SJSA1 (cell line): ENCODE data around the gene MAN1C1. TPM values are rescaled to one million over a fixed set of nuclear protein-coding genes. Genes with fewer than 3 reads are reported as not detected.

Experiments used
- DNase-seq, 2 experiments: peaks; one replicate each; pipeline ENCODE4 v3.0.0-alpha.2; 2015 to 2020; ENCODE audit warnings: low spot score in 2 of 2, low read depth in 1 of 2
- H3K27ac ChIP-seq: fragments of 250-450 bp; sonication (Bioruptor Pico); 2 replicates; pipeline ENCODE4 v1.5.1; 2020; ENCODE audit warnings: mild to moderate bottlenecking, moderate library complexity
- H3K27me3 ChIP-seq: fragments of 250-450 bp; sonication (Bioruptor Pico); replicated peaks from 2 replicates; pipeline ENCODE4 v1.5.1; 2020; ENCODE audit warnings: mild to moderate bottlenecking, moderate library complexity
- H3K36me3 ChIP-seq: fragments of 250-450 bp; sonication (Bioruptor Pico); 2 replicates; pipeline ENCODE4 v1.5.1; 2020; ENCODE audit warnings: mild to moderate bottlenecking
- H3K4me1 ChIP-seq: fragments of 250-450 bp; sonication (Bioruptor Pico); replicated peaks from 2 replicates; pipeline ENCODE4 v1.6.1; 2021; ENCODE audit warnings: mild to moderate bottlenecking
- H3K4me3 ChIP-seq: fragments of 250-450 bp; sonication (Bioruptor Pico); 2 replicates; pipeline ENCODE4 v1.5.1; 2020; ENCODE audit warnings: mild to moderate bottlenecking
- H3K9me3 ChIP-seq: fragments of 250-450 bp; sonication (Bioruptor Pico); replicated peaks from 2 replicates; pipeline ENCODE4 v1.5.1; 2020; ENCODE audit warnings: mild to moderate bottlenecking
- total RNA-seq: library from RNA; depleted of rRNA; stranded (reverse); fragments of >200 nt; shearing (Covaris generic); gene quantifications from 2 replicates; pipeline ENCODE4 v1.2.3, GENCODE V29; 2014

MAN1C1 gene
- total RNA-seq, 1 experiment from 2014 or later: not detected

DNA sequence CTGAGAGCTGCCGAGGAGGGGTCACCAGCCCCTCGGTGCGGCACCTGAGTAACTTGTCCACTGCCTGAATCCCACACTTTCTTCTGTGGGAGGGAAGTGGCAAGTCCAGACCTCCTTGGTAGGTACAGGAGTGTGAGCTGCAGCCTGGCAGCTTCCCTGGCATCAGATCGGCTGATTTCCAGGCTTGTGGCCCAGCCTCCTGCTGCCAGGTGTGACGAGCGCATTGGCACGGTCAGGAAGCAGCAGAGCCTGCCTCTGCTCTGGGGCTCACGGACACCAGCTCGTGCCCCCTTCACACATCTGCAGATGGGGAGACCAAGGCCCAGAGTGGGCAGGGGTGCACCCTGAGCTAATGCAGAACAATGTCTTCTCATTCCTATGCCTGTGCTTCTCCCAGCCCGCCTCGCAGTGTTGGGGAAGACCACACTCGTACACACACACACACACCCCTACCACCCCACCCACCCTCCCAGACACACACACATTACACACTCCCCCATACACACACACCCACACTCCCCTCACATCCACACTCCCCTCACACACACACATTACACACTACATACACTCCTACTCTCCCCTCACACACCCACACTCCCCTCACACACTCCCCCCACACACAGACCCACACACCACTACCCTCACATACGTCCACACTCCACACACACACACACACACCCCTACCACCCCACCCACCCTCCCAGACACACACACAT is 150.3 kb downstream of the MAN1C1 start:
- Histone ChIP-seq H3K27ac (no peak overlapping the region), H3K4me1 (no peaks in the 10 kb centered on the region)

DNA sequence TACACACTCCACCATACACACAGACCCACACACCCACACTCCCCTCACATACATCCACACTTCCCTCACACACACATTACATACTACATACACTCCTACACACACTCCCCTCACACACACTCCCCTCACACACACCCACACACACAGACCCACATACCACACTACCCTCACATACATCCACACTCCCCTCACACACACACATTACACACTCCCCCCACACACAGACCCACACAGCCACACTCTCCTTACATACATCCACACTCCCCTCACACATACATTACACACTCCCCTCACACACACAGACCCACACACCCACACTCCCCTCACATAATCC is 150.8 kb downstream of the MAN1C1 start:
- no peak overlapping the region for H3K27ac ChIP-seq
- H3K9me3 ChIP-seq: no peaks in the 10 kb centered on the region
- no peak for DNase-seq
- H3K4me3 ChIP-seq: no peak overlapping the region
- H3K27me3 ChIP-seq: no peaks in the 10 kb centered on the region
- H3K36me3 ChIP-seq: no peaks in the 10 kb centered on the region
- H3K4me1 ChIP-seq: no peaks in the 10 kb centered on the region

More for the DNA sequence above, 150.3 kb downstream of the MAN1C1 start:
- H3K4me3 ChIP-seq: no peak overlapping the region
- no peak for DNase-seq
- H3K9me3 ChIP-seq: no peaks in the 10 kb centered on the region
- no peaks in the 10 kb centered on the region for H3K36me3 ChIP-seq
- no peaks in the 10 kb centered on the region for H3K27me3 ChIP-seq

DNA sequence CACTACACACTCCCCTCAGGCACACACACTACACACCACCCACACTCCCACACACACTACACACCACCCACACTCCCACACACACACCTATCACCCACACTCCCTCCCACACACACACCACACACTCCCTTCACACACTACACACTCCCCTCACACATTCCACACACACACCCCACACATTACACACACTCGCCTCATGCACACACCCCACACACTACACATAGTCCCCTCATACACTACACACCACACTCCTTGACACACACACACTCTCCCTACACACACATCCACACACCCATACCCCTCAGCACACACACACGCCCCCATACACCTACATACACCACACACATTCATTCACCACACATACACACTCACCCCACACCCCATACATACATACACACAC is 152.4 kb downstream of the MAN1C1 start:
- H3K4me3 ChIP-seq: no peak overlapping the region
- H3K27me3 ChIP-seq: no peaks in the 10 kb centered on the region
- H3K9me3 ChIP-seq: no peaks in the 10 kb centered on the region
- DNase-seq: no peak
- H3K4me1 ChIP-seq: no peaks in the 10 kb centered on the region
- no peak overlapping the region for H3K27ac ChIP-seq
- H3K36me3 ChIP-seq: no peaks in the 10 kb centered on the region

DNA sequence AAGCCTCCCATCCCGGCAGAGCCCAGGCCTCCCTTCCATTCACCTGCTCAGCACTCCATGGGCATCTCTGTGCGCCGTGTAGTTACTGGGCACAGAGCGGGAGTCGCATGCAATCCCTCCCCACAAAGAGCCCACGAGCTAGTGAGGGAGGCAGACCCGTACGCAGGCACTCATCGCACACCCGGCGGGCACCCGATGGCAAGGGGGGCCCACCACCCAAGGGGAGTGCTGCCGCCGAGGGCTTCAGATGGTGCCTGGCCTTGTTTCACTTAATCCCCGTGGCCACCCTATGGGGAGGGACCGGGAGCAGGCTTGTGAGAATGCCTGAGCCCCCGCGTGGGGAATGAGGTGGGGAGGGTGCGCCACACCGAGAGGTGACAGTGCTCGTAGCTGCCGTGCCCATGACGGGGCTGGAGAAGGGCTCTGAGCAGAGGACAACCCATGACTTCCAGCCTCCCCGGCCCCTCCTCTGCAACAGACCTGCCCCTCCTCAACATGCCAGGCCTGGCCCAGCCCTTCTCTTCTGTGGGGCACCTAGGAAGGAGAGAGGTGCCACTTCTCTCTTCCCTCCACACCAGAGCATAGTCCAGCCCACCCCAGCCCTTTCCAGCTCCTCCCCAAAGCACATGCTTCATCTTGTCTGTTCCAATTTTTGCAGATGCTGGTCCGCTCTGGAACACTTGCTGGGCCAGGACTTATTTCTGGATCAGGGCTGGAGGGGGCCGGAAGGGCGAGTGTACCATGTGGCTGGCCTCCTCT is 153.2 kb downstream of the MAN1C1 start:
- Histone ChIP-seq H3K4me3 (no peak overlapping the region), H3K36me3 (no peaks in the 10 kb centered on the region), H3K4me1 (no peaks in the 10 kb centered on the region), H3K9me3 (no peaks in the 10 kb centered on the region), H3K27me3 (no peaks in the 10 kb centered on the region), H3K27ac (no peak overlapping the region)
- DNase-seq: no peak

DNA sequence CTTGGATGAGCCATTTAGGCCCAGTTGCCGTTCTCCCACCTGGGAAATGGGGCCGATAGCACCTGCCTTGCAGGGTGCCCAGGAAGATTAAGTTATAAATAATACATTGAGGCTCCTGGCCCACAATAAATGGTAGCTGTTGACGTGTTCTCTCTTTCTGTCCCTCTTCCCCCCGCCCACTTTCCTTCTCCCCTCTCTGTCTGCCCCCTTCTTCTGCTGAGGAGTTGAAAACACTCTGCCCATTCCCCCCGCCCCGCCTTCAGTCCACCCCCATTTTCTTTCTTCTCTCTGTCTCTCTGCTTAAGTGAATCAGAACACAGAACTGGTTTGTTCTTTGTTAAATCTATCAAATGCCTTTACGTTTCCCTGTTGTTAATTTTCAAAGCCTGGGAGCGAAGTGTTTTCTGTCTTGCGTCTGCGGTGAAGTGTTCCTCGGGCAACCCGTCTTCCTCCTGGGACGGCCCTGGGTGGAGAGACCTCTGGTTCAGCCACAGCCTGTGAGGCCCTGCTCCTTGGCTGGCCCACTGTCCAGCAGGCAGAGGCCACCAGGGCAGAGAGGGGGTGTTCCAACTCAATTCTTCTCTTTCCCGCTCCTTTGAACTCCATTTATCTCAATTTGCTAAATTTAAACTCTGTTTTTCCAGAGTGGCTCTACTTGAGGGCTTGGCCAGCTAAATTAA is 154.1 kb downstream of the MAN1C1 start:
- no peaks in the 10 kb centered on the region for H3K36me3 ChIP-seq
- no peaks in the 10 kb centered on the region for H3K27me3 ChIP-seq
- no peaks in the 10 kb centered on the region for H3K9me3 ChIP-seq
- H3K4me1 ChIP-seq: no peaks in the 10 kb centered on the region
- H3K27ac ChIP-seq: no peak overlapping the region
- H3K4me3 ChIP-seq: no peak overlapping the region
- no peak for DNase-seq

DNA sequence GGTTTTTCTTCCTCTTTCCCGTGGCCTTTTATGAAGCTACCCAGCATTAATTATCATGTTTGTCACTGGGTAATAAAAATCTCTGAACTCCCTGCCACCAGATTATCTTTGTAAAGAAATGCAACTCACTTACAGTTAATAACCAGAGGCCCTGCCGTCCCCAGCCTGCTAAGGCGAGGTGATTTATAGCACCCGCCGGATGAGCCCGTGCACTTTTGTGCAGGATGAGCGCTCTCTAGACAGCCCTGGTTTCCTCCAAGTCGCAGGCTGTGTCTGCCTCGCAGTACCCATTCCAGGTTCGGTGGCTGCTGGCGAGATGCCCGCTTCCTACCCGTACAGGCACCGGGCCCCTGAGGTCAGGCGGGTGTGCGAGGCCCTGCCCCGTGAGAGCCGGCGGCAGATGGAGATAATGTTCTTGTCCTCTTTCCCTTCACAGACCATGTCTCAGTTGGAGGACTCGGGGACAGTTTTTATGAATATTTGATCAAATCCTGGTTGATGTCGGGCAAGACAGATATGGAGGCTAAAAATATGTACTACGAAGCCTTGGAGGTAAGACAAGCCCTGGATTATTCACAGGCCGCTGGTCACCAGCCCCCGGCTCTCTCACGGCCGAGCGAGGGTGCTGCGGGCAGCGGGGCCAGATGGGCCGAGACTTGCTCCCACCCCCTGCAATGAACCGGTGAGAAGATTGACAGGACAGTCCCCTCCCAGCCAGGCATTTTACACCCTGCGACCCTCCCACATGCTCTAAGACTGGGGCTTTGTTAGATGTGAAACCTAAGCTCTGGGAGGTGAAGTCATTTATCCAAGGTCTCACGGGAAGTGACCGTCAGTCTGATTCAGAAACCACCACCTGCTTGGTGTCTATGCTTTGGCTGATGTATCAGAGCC is 154.9 kb downstream of the MAN1C1 start:
- DNase-seq: no peak
- no peaks in the 10 kb centered on the region for H3K9me3 ChIP-seq
- no peaks in the 10 kb centered on the region for H3K4me1 ChIP-seq
- H3K4me3 ChIP-seq: no peak overlapping the region
- no peak overlapping the region for H3K27ac ChIP-seq
- no peaks in the 10 kb centered on the region for H3K36me3 ChIP-seq
- H3K27me3 ChIP-seq: no peaks in the 10 kb centered on the region

DNA sequence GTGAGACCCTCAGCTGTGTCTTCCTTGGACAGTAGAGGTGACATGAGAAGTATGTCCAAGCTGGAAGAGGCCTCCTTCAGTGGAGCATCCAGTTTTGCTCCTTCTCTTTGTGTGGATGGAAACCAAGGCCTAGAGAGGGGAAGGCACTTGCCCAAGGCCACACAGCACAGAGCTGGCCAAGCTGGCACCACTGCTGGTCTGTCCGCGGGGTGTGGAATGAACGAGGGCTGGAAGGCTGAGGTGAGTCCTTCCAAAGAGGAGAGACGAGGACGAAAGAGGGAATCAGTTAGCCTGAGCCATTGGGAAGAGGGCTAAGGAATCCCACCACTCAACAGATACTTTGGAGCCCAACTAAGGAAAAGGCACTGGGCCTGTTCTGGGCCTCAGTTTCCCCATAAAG is 155.6 kb downstream of the MAN1C1 start:
- Histone ChIP-seq H3K9me3 (no peaks in the 10 kb centered on the region), H3K36me3 (no peaks in the 10 kb centered on the region), H3K27me3 (no peaks in the 10 kb centered on the region), H3K4me3 (no peak overlapping the region), H3K4me1 (no peaks in the 10 kb centered on the region), H3K27ac (no peak overlapping the region)
- DNase-seq: no peak

DNA sequence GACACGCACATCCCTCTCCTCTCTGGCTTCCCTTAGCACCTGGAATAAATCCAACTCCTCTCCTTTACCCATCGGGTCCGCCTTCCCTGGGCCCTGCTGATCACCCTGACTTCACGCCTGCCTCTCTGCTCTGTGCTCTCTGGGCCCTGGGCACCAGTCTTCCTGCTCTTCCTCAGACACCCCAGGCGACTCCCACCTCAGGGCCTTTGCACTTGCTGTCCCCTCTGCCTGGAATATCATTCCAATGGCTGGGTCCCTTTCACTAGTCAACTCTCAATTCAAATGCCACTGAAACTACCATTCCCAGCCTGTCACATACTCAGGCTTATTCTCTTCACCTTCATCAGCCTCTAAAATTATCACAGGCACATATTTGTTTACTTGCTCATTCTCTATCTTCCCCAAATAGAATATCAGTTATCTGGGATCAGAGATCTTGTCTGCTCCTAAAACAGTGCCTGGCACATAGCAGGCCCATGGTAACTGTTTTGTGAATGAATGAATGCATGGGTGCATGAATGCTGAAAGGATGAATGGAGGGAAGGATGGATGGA is 156.2 kb downstream of the MAN1C1 start:
- DNase-seq: no peak

DNA sequence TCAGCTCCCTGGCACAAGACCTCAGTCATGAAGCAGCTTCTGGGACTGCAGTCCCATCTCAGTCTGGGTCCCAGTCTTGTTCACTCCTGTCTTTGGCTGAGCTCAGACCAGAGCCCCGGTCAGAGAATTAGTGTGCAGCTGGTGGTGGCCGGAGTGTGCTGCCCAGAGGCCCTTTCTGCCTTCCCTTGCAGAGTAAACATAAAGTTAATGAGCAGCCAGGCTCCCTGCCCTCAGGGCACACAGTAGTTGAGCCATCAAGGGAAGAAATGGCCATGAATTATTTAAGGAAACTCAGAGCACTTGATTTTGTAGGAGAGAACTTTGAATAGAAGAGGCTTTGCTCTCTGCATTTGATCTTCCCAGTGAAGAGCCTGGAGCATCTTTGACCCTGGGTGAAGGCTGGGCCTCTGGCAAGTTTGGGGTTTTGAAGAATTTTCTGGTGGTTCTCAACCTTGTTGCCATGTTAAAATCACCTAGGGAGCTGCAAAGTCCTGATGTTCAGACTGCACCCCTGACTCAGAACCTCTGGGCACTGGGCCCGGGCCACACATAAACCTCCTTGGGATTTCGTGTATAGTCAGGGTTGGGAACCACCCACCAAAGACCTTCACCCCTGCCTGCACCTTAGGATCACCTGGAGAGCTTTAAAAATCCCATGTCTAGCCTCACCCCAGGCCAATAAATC is 157.0 kb downstream of the MAN1C1 start:
- H3K4me1 ChIP-seq: no peaks in the 10 kb centered on the region
- DNase-seq: no peak

More for the DNA sequence above, 156.2 kb downstream of the MAN1C1 start:
- no peaks in the 10 kb centered on the region for H3K9me3 ChIP-seq
- no peaks in the 10 kb centered on the region for H3K36me3 ChIP-seq
- H3K4me3 ChIP-seq: no peak overlapping the region
- H3K27ac ChIP-seq: no peak overlapping the region
- H3K27me3 ChIP-seq: no peaks in the 10 kb centered on the region
- H3K4me1 ChIP-seq: no peaks in the 10 kb centered on the region

DNA sequence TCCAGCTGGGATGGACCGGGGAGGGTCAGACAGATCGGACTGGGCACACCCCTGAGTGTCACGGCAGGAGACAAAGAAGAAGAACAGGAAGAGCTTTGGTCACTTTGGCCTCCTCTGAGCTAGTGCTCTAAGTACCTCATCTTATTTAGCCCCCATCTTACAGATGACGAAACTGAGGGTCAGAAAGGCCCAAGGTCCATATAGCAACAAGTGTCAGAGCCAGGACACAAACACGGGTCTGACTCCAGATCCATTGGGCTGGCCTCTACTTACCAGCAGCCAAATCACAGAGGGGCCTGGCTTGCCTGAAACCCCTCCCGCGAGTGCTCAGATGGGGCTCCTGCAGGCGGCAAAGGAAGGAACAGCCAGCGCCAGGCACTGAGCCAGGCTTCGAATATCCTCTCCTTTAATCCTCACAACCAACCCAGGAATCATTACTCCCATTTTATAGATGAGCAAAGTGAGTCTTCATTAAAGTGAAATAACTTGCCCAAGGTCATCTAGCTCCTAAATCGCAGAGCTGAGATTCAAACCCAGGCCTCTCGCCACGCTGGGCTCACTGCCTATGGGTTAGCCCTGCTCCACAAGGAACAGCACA is 157.7 kb downstream of the MAN1C1 start:
- no peaks in the 10 kb centered on the region for H3K9me3 ChIP-seq
- H3K4me1 ChIP-seq: no peaks in the 10 kb centered on the region
- no peak overlapping the region for H3K27ac ChIP-seq
- H3K36me3 ChIP-seq: no peaks in the 10 kb centered on the region
- H3K4me3 ChIP-seq: no peak overlapping the region
- H3K27me3 ChIP-seq: no peaks in the 10 kb centered on the region
- DNase-seq: no peak

More for the DNA sequence above, 157.0 kb downstream of the MAN1C1 start:
- H3K9me3 ChIP-seq: no peaks in the 10 kb centered on the region
- no peak overlapping the region for H3K4me3 ChIP-seq
- no peaks in the 10 kb centered on the region for H3K27me3 ChIP-seq
- H3K27ac ChIP-seq: no peak overlapping the region
- no peaks in the 10 kb centered on the region for H3K36me3 ChIP-seq

DNA sequence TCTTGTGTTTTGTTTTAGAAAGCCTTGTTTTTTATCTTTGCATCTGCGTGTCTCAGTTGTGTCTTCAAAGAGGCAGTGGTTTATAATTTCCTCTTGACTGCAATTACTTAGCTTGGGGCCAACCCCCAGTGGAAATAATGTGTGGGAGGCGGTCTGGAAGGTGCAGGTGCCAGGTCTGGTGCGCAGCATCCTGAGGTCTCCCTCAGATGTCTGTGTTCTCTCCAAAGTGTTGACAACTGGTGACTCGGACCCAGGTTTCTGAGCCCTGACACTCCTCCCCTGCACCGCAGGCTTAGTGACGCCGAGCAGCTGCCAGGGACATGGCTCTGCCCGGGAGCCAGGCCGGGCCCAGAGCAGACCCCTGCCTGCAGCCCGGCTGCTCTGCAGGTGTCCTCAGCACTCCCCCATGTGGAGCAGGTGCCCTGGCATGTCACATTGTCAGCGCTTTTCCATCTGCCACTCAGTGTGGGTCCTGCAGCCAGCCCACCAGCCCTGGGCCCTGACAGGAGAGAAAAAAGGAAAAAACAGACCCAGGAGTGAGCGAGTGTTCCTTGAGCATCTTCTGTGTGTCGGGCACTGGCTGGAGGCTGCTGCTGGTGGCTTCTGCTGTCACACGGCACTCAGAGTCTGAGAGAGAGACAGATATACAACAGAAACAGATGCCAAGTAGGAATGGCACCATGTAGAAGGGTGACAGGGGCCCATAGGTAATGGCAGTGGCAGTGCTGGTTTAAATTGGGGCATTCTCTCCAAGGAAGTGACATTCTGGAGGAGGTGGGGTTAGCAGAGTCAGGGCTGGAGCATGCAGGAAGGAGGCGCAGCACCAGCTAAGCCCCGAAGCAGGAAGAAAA is 158.6 kb downstream of the MAN1C1 start:
- H3K4me1 ChIP-seq: no peaks in the 10 kb centered on the region
- H3K27ac ChIP-seq: no peak overlapping the region

DNA sequence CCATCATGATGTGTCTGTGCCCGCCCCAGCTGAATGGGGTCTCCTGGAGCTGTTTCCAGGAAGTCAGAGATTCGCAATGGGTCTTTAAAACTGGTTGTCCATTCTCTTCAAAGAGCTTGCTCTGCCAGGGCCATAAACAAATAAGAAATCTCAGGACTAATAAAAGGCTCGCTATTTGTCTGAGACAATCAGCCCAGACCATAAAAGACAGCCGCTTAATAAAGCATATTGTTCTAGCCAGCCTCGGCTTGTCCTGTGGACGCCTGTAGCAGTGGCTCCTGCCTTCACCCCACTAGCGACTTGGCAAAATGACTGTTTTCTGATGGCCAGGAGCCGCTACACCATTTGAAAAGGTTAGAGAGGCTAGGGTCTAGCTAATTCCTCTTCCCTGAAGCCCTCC is 162.8 kb downstream of the MAN1C1 start:
- H3K27me3 ChIP-seq: no peaks in the 10 kb centered on the region
- no peak overlapping the region for H3K4me3 ChIP-seq
- no peaks in the 10 kb centered on the region for H3K9me3 ChIP-seq
- H3K4me1 ChIP-seq: no peaks in the 10 kb centered on the region
- no peak overlapping the region for H3K27ac ChIP-seq
- DNase-seq: no peak
- H3K36me3 ChIP-seq: no peaks in the 10 kb centered on the region

More for the DNA sequence above, 158.6 kb downstream of the MAN1C1 start:
- DNase-seq: no peak
- Histone ChIP-seq H3K9me3 (no peaks in the 10 kb centered on the region), H3K4me3 (no peak overlapping the region), H3K27me3 (no peaks in the 10 kb centered on the region), H3K36me3 (no peaks in the 10 kb centered on the region)
